Colonic mucosa (tissue), 4 donors: ENCODE results near the gene OR5AR1. TPM values are rescaled to one million over a fixed set of nuclear protein-coding genes. Genes with fewer than 3 reads are reported as not detected.
"Not testable (repeated sequence)": the region's sequence is repeated elsewhere in the genome, so short reads cannot be mapped to it uniquely, and the experiment has no call there.

ENCODE experiments used
- DNase-seq: peaks from one replicate; pipeline ENCODE4 v3.0.0-alpha.2; 2020
- H3K27ac ChIP-seq: fragments of 200-600 bp; one replicate; pipeline ENCODE4 v1.8.0; 2021
- H3K27me3 ChIP-seq: fragments of 200-600 bp; one replicate; pipeline ENCODE4 v1.8.0; 2021
- H3K36me3 ChIP-seq: fragments of 200-600 bp; one replicate; pipeline ENCODE4 v1.8.0; 2021
- H3K4me1 ChIP-seq: fragments of 200-600 bp; one replicate; pipeline ENCODE4 v1.8.0; 2021; ENCODE audit warnings: mild to moderate bottlenecking
- H3K4me3 ChIP-seq: fragments of 200-600 bp; one replicate; pipeline ENCODE4 v1.8.0; 2021
- H3K9ac ChIP-seq, 2 donors: one replicate each; pipeline ENCODE4 v1.7.0; 2013; ENCODE audit warnings: control low read depth in 2 of 2, low read depth in 2 of 2, low read length in 2 of 2
- H3K9me3 ChIP-seq: fragments of 200-600 bp; one replicate; pipeline ENCODE4 v1.8.0; 2021
- intact Hi-C: fragments of 100-400 bp; cut with DNase I; formaldehyde crosslinking; loops from one replicate; pipeline ENCODE4 v1.14.1; 2022
- total RNA-seq, 2 donors: library from RNA; stranded (reverse); fragmentation: NEBNext Ultra II Directional in 1 of 2; extraction: Animal tissue kit (Norgen Biotek cat#: 25700) in 1 of 2; gene quantifications; one replicate each; pipeline ENCODE4 v1.2.1, GENCODE V29; 2021
- TF ChIP-seq, protein P1 (sequence below): fragments of 200-600 bp; IDR thresholded peaks from one replicate; pipeline ENCODE4 v1.8.0; 2022; ENCODE audit warnings: antibody characterized with exemption, mild to moderate bottlenecking
- donor health status: healthy.
- donor health status: DM: no; HTN: no; CAD: no.
- donor health status: DM: no; HTN: no; CAD: no.

OR5AR1 gene
- total RNA-seq, 2 donors from 2014 or later = not detected

DNA sequence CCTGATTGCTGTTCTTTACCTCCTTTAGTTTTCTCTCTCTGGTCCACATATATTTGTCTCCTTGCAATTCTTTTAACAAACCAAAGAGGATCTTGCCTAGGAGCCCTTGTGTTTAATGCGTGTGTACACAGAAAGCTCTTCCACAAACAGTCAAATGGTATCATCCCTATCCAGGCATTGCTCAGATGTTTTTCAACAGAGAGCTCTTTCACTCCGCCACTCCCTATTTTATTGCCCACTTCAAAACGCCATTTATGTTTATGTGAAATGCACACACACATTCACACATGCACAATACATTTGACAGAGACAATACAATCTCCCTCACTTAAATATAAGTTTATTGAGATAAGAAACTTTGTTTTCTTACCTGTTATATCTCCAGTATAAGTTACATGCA is 26.0 kb upstream of the OR5AR1 start:
- H3K36me3 ChIP-seq = no peaks in the 10 kb centered on the region
- H3K9me3 ChIP-seq = no peaks in the 10 kb centered on the region
- no peak for DNase-seq
- TF ChIP-seq, protein P1, sequence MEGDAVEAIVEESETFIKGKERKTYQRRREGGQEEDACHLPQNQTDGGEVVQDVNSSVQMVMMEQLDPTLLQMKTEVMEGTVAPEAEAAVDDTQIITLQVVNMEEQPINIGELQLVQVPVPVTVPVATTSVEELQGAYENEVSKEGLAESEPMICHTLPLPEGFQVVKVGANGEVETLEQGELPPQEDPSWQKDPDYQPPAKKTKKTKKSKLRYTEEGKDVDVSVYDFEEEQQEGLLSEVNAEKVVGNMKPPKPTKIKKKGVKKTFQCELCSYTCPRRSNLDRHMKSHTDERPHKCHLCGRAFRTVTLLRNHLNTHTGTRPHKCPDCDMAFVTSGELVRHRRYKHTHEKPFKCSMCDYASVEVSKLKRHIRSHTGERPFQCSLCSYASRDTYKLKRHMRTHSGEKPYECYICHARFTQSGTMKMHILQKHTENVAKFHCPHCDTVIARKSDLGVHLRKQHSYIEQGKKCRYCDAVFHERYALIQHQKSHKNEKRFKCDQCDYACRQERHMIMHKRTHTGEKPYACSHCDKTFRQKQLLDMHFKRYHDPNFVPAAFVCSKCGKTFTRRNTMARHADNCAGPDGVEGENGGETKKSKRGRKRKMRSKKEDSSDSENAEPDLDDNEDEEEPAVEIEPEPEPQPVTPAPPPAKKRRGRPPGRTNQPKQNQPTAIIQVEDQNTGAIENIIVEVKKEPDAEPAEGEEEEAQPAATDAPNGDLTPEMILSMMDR = no peak
- no peak overlapping the region for H3K4me3 ChIP-seq
- H3K9ac ChIP-seq = no peak overlapping the region
- H3K27ac ChIP-seq = no peak overlapping the region
- no peaks in the 10 kb centered on the region for H3K27me3 ChIP-seq
- H3K4me1 ChIP-seq = no peaks in the 10 kb centered on the region
- intact Hi-C loops = no loop called here

GRCh38 chr11:56642339-56642738 is 21.1 kb upstream of the OR5AR1 start, which contains the start of gene OR5AP2:
Gene OR5AP2 (minus strand): TSS chr11:56642439. CDS start chr11:56642439, 0 bp downstream.
- Histone ChIP-seq H3K36me3 (no peaks in the 10 kb centered on the region), H3K9ac (no peak within 1 kb of the TSS), H3K27me3 (no peaks in the 10 kb centered on the region), H3K4me1 (no peaks in the 10 kb centered on the region), H3K27ac (no peak within 1 kb of the TSS), H3K9me3 (no peaks in the 10 kb centered on the region), H3K4me3 (no peak within 1 kb of the TSS)
- intact Hi-C loops = no loop called here
- DNase-seq = no peak
- TF ChIP-seq, protein P1 = no peak

DNA sequence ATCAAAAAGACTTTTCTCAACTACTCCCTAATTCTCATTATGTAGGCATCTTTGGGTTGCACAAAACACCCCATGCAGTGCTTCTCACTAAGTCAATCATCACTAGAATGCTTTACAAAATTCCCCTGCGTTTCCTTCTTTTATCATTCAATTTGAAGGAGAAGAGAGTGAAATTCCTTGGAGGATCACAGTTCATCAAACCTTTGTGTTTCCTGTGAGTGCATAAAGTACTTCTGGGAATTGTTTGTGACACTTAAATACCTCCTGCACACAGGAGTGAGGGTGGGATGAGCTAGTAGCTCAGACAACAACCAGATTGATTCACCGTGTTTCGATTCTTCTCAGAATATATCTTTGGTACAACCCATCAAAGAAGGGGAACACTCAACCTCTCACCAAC is 3.7 kb upstream of the OR5AR1 start:
- TF ChIP-seq, protein P1 = no peak
- Histone ChIP-seq H3K4me1 (no peaks in the 10 kb centered on the region), H3K9me3 (no peaks in the 10 kb centered on the region), H3K9ac (no peak overlapping the region), H3K27ac (no peak overlapping the region), H3K4me3 (no peak overlapping the region), H3K27me3 (no peaks in the 10 kb centered on the region), H3K36me3 (no peaks in the 10 kb centered on the region)
- DNase-seq = no peak
- intact Hi-C loops = no loop called here

DNA sequence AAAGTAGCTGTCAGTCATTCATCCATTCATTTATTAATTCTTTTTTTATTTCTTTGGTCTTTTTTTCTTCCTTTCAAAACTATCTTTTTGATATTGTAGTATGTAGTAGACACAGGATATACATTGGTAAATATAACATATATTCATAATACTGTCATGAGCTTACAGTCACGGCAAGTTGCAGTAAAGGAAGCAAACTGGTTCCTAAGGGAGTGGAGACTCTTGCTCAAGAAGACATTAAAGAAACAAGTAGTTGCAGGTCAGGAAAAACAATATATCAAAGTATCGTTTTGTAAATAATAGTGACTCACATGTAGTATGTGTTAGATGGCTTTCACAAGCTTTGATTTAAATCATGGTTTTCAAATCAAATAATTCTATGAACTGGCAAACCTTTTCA is 7.5 kb downstream of the OR5AR1 start:
- TF ChIP-seq, protein P1 = no peak
- intact Hi-C loops = no loop called here
- no peak for DNase-seq
- no peaks in the 10 kb centered on the region for H3K27me3 ChIP-seq
- no peak overlapping the region for H3K9ac ChIP-seq
- H3K27ac ChIP-seq = no peak overlapping the region
- H3K4me1 ChIP-seq = no peaks in the 10 kb centered on the region
- H3K9me3 ChIP-seq = no peaks in the 10 kb centered on the region
- H3K36me3 ChIP-seq = no peaks in the 10 kb centered on the region
- no peak overlapping the region for H3K4me3 ChIP-seq

GRCh38 chr11:56688554-56689100 is 25.1 kb downstream of the OR5AR1 start:
- Histone ChIP-seq H3K9me3 (no peaks in the 10 kb centered on the region), H3K27me3 (no peaks in the 10 kb centered on the region), H3K36me3 (no peaks in the 10 kb centered on the region), H3K9ac (no peak overlapping the region), H3K27ac (no peak overlapping the region), H3K4me1 (no peaks in the 10 kb centered on the region), H3K4me3 (no peak overlapping the region)
- no peak for DNase-seq
- TF ChIP-seq, protein P1 = no peak
- intact Hi-C loops = no loop called here

GRCh38 chr11:56691179-56691578 is 27.7 kb downstream of the OR5AR1 start:
- H3K36me3 ChIP-seq, H3K4me1 ChIP-seq: not testable (repeated sequence)

More at GRCh38 chr11:56691179-56691578, 27.7 kb downstream of the OR5AR1 start:
- H3K9ac ChIP-seq, DNase-seq, H3K27ac ChIP-seq, intact Hi-C loops, H3K9me3 ChIP-seq, H3K27me3 ChIP-seq, H3K4me3 ChIP-seq: not testable (repeated sequence)
